HL-60 (cell line): ENCODE measurements around the gene JKAMP.

Experiments used
- TF ChIP-seq, protein P1 (sequence below): IDR thresholded peaks from one replicate; pipeline ENCODE4 v1.5.1; 2011; ENCODE audit warnings: low read length, control low read depth, inconsistent platforms; ENCODE audit not compliant: insufficient read depth
- TF ChIP-seq, protein P2 (sequence below): IDR thresholded peaks from 2 replicates; pipeline ENCODE4 v1.6.1; 2012; ENCODE audit warnings: low read depth; ENCODE audit not compliant: insufficient replicate concordance

DNA sequence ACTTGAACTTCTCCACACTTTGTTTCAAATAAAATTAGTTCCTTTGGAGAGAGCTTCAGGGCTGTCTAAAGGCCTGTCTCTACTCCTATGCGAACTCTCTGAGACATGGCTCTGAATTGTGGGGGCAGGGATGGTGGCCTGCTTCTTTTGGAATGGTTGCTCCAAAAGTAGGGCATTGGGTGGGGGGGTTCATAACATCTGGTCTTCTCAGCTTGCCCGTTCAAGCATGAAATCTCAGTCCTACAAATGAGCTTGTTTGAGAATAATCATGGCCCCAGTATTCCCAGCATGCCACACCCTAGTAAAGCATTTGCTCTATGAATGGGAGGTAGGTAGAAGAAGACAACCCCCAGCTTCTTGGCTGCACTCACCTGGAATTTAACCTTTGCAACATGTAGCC, 25.8 kb upstream of the JKAMP start:
- TF ChIP-seq, protein P1, sequence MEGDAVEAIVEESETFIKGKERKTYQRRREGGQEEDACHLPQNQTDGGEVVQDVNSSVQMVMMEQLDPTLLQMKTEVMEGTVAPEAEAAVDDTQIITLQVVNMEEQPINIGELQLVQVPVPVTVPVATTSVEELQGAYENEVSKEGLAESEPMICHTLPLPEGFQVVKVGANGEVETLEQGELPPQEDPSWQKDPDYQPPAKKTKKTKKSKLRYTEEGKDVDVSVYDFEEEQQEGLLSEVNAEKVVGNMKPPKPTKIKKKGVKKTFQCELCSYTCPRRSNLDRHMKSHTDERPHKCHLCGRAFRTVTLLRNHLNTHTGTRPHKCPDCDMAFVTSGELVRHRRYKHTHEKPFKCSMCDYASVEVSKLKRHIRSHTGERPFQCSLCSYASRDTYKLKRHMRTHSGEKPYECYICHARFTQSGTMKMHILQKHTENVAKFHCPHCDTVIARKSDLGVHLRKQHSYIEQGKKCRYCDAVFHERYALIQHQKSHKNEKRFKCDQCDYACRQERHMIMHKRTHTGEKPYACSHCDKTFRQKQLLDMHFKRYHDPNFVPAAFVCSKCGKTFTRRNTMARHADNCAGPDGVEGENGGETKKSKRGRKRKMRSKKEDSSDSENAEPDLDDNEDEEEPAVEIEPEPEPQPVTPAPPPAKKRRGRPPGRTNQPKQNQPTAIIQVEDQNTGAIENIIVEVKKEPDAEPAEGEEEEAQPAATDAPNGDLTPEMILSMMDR, result no peak
- TF ChIP-seq, protein P2, sequence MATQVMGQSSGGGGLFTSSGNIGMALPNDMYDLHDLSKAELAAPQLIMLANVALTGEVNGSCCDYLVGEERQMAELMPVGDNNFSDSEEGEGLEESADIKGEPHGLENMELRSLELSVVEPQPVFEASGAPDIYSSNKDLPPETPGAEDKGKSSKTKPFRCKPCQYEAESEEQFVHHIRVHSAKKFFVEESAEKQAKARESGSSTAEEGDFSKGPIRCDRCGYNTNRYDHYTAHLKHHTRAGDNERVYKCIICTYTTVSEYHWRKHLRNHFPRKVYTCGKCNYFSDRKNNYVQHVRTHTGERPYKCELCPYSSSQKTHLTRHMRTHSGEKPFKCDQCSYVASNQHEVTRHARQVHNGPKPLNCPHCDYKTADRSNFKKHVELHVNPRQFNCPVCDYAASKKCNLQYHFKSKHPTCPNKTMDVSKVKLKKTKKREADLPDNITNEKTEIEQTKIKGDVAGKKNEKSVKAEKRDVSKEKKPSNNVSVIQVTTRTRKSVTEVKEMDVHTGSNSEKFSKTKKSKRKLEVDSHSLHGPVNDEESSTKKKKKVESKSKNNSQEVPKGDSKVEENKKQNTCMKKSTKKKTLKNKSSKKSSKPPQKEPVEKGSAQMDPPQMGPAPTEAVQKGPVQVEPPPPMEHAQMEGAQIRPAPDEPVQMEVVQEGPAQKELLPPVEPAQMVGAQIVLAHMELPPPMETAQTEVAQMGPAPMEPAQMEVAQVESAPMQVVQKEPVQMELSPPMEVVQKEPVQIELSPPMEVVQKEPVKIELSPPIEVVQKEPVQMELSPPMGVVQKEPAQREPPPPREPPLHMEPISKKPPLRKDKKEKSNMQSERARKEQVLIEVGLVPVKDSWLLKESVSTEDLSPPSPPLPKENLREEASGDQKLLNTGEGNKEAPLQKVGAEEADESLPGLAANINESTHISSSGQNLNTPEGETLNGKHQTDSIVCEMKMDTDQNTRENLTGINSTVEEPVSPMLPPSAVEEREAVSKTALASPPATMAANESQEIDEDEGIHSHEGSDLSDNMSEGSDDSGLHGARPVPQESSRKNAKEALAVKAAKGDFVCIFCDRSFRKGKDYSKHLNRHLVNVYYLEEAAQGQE, result no peak
